ENCODE results near the gene SSRP1. TPM values are rescaled to one million over a fixed set of nuclear protein-coding genes. Genes with fewer than 3 reads are reported as not detected.
A peak's percentile ranks its signal among the peaks of the same experiment; 100 is the strongest.

SSRP1 gene
- total RNA-seq, 1 donor from 2014 or later: 186 TPM

- H3F3A ChIP-seq (ENCODE audit: low read depth): peaks cover 12% of the 10 kb centered on the region
- no peak for TF ChIP-seq EZH2phosphoT487 (IDR thresholded peaks at IDR 0.05)
- no peak for TF ChIP-seq EZH2 (IDR thresholded peaks at IDR 0.05)
- TF ChIP-seq CTCF (IDR thresholded peaks at IDR 0.05): no peak
- no peak overlapping the region for H3K27ac ChIP-seq
- H3K79me2 ChIP-seq (ENCODE audit: low read depth): peaks cover 48% of the 10 kb centered on the region
- H3K27ac Mint-ChIP-seq: no peak overlapping the region
- no peak overlapping the region for H3K4me2 ChIP-seq
- peaks cover 77% of the 10 kb centered on the region for H4K20me1 ChIP-seq (ENCODE audit: low read depth)
- no peak overlapping the region for H3K4me3 ChIP-seq
- H3K27me3 ChIP-seq: no peaks in the 10 kb centered on the region
- no peaks in the 10 kb centered on the region for H3K9me3 Mint-ChIP-seq
- peaks cover 4% of the 10 kb centered on the region for H3K36me3 ChIP-seq
- peaks cover 37% of the 10 kb centered on the region for H3K4me1 Mint-ChIP-seq
- no peak for DNase-seq (ENCODE audit: low spot score)
- no peak overlapping the region for H2AFZ ChIP-seq (replicated peaks)
- H3K4me3 Mint-ChIP-seq: no peak overlapping the region
- peaks cover 17% of the 10 kb centered on the region for H3K36me3 Mint-ChIP-seq
- peaks cover 20% of the 10 kb centered on the region for H3K4me1 ChIP-seq
- H3K27me3 Mint-ChIP-seq (ENCODE audit: insufficient read depth, low read depth): peaks cover 9% of the 10 kb centered on the region
- no peak overlapping the region for H3K9ac ChIP-seq
- no peaks in the 10 kb centered on the region for H3K9me3 ChIP-seq (ENCODE audit: low read depth)
These were observed 17.5 kb downstream of the SSRP1 start for GRCh38 chr11:57318178-57318577.

GRCh38 chr11:57316017-57316416, 19.7 kb downstream of the SSRP1 start:
- no peak overlapping the region for H2AFZ ChIP-seq (replicated peaks)
- Mint-ChIP-seq H3K27ac (no peak overlapping the region), H3K4me1 (peaks cover 27% of the 10 kb centered on the region), H3K27me3 (ENCODE audit: insufficient read depth, low read depth) (peaks cover 4% of the 10 kb centered on the region), H3K4me3 (no peak overlapping the region), H3K36me3 (peaks cover 20% of the 10 kb centered on the region), H3K9me3 (no peaks in the 10 kb centered on the region)
- peaks cover 15% of the 10 kb centered on the region for H3F3A ChIP-seq (ENCODE audit: low read depth)
- TF ChIP-seq EZH2 (IDR thresholded peaks at IDR 0.05): no peak
- no peak for TF ChIP-seq CTCF (IDR thresholded peaks at IDR 0.05)
- TF ChIP-seq EZH2phosphoT487 (IDR thresholded peaks at IDR 0.05): no peak
- H3K27ac ChIP-seq: no peak overlapping the region
- H3K4me3 ChIP-seq: no peak overlapping the region
- H3K27me3 ChIP-seq: no peaks in the 10 kb centered on the region
- H4K20me1 ChIP-seq (ENCODE audit: low read depth): peaks cover 71% of the 10 kb centered on the region
- H3K4me2 ChIP-seq: no peak overlapping the region
- peaks cover 29% of the 10 kb centered on the region for H3K79me2 ChIP-seq (ENCODE audit: low read depth)
- no peaks in the 10 kb centered on the region for H3K9me3 ChIP-seq (ENCODE audit: low read depth)
- H3K9ac ChIP-seq: peak overlapping the region; percentile 20
- H3K4me1 ChIP-seq: peaks cover 5% of the 10 kb centered on the region
- DNase-seq (ENCODE audit: low spot score): no peak
- H3K36me3 ChIP-seq: peaks cover 4% of the 10 kb centered on the region

- H3K9me3 Mint-ChIP-seq: no peaks in the 10 kb centered on the region
- TF ChIP-seq EZH2phosphoT487 (IDR thresholded peaks at IDR 0.05): no peak
- no peak overlapping the region for H3K27ac Mint-ChIP-seq
- Histone ChIP-seq H4K20me1 (ENCODE audit: low read depth) (peaks cover 72% of the 10 kb centered on the region), H3K9ac (no peak overlapping the region), H3K27ac (no peak overlapping the region), H3K4me1 (peaks cover 5% of the 10 kb centered on the region), H2AFZ (replicated peaks) (no peak overlapping the region), H3K4me3 (no peak overlapping the region), H3K79me2 (ENCODE audit: low read depth) (peaks cover 29% of the 10 kb centered on the region), H3K27me3 (no peaks in the 10 kb centered on the region), H3K4me2 (no peak overlapping the region), H3F3A (ENCODE audit: low read depth) (peaks cover 15% of the 10 kb centered on the region), H3K9me3 (ENCODE audit: low read depth) (no peaks in the 10 kb centered on the region), H3K36me3 (peaks cover 4% of the 10 kb centered on the region)
- no peak overlapping the region for H3K4me3 Mint-ChIP-seq
- H3K36me3 Mint-ChIP-seq: peaks cover 15% of the 10 kb centered on the region
- peaks cover 28% of the 10 kb centered on the region for H3K4me1 Mint-ChIP-seq
- peaks cover 4% of the 10 kb centered on the region for H3K27me3 Mint-ChIP-seq (ENCODE audit: insufficient read depth, low read depth)
- no peak for DNase-seq (ENCODE audit: low spot score)
These were observed 20.2 kb downstream of the SSRP1 start for GRCh38 chr11:57315491-57315890.

GRCh38 chr11:57314221-57314973, 21.3 kb downstream of the SSRP1 start:
- Histone ChIP-seq H3K4me1 (peaks cover 5% of the 10 kb centered on the region), H4K20me1 (ENCODE audit: low read depth) (peaks cover 77% of the 10 kb centered on the region), H2AFZ (replicated peaks) (no peak overlapping the region), H3K27ac (no peak overlapping the region), H3F3A (ENCODE audit: low read depth) (peaks cover 15% of the 10 kb centered on the region), H3K9ac (no peak overlapping the region), H3K27me3 (no peaks in the 10 kb centered on the region), H3K79me2 (ENCODE audit: low read depth) (peaks cover 26% of the 10 kb centered on the region), H3K4me3 (no peak overlapping the region), H3K36me3 (peaks cover 4% of the 10 kb centered on the region), H3K9me3 (ENCODE audit: low read depth) (no peaks in the 10 kb centered on the region), H3K4me2 (no peak overlapping the region)
- peaks cover 6% of the 10 kb centered on the region for H3K27me3 Mint-ChIP-seq (ENCODE audit: insufficient read depth, low read depth)
- peaks cover 23% of the 10 kb centered on the region for H3K36me3 Mint-ChIP-seq
- H3K27ac Mint-ChIP-seq: peak overlapping the region; percentile 74
- H3K4me1 Mint-ChIP-seq: peaks cover 28% of the 10 kb centered on the region
- H3K4me3 Mint-ChIP-seq: peak overlapping the region; percentile 27
- no peak for DNase-seq (ENCODE audit: low spot score)
- H3K9me3 Mint-ChIP-seq: no peaks in the 10 kb centered on the region
- TF ChIP-seq CTCF (IDR thresholded peaks at IDR 0.05): no peak
- no peak for TF ChIP-seq EZH2 (IDR thresholded peaks at IDR 0.05)
- TF ChIP-seq EZH2phosphoT487 (IDR thresholded peaks at IDR 0.05): no peak
